HEK293T (cell line): ENCODE measurements around the gene ZNF491.
"Not testable (repeated sequence)": the region's sequence is repeated elsewhere in the genome, so short reads cannot be mapped to it uniquely, and the experiment has no call there.

Experiments
- ARNT ChIP-seq: fragments of 450-650 bp; IDR thresholded peaks from 2 replicates; pipeline ENCODE4 v1.6.1; 2017; ENCODE audit warnings: mild to moderate bottlenecking
- BHLHE40 ChIP-seq: fragments of 450-650 bp; IDR thresholded peaks from 2 replicates; pipeline ENCODE4 v1.6.1; 2016; ENCODE audit warnings: mild to moderate bottlenecking, moderate library complexity, borderline replicate concordance
- L3MBTL2 ChIP-seq: fragments of 450-650 bp; conservative IDR thresholded peaks from 2 replicates; pipeline ENCODE4 v1.6.1; 2016; ENCODE audit warnings: mild to moderate bottlenecking
- LEF1 ChIP-seq: fragments of 450-650 bp; IDR thresholded peaks from 2 replicates; pipeline ENCODE4 v1.6.1; 2017; ENCODE audit warnings: mild to moderate bottlenecking, borderline replicate concordance
- NFRKB ChIP-seq: fragments of 450-650 bp; IDR thresholded peaks from 2 replicates; pipeline ENCODE4 v1.6.1; 2016; ENCODE audit warnings: mild to moderate bottlenecking, moderate library complexity
- SP1 ChIP-seq: fragments of 450-650 bp; IDR thresholded peaks from 2 replicates; pipeline ENCODE4 v1.6.1; 2017
- SUZ12 ChIP-seq: fragments of 450-650 bp; IDR thresholded peaks from 2 replicates; pipeline ENCODE4 v1.6.1; 2016; ENCODE audit warnings: mild to moderate bottlenecking
- ZNF384 ChIP-seq: fragments of 450-650 bp; IDR thresholded peaks from 2 replicates; pipeline ENCODE4 v1.6.1; 2016

GRCh38 chr19:11847615-11848014, 49.3 kb downstream of the ZNF491 start:
- not testable (repeated sequence) for TF ChIP-seq ZNF384, SP1, BHLHE40, L3MBTL2, LEF1, SUZ12, NFRKB, ARNT
